HG03565 (cell line): Measurements from ENCODE around the gene ZMIZ2.
"Not testable (repeated sequence)": the region's sequence is repeated elsewhere in the genome, so short reads cannot be mapped to it uniquely, and the experiment has no call there.

Experiments used
- ATAC-seq: cut with Tn5 transposase; IDR thresholded peaks from one replicate; pipeline ENCODE4 v1.9.1; 2021; ENCODE audit warnings: mild to moderate bottlenecking, moderate library complexity; ENCODE audit not compliant: unreplicated experiment

The ZMIZ2 gene

DNA sequence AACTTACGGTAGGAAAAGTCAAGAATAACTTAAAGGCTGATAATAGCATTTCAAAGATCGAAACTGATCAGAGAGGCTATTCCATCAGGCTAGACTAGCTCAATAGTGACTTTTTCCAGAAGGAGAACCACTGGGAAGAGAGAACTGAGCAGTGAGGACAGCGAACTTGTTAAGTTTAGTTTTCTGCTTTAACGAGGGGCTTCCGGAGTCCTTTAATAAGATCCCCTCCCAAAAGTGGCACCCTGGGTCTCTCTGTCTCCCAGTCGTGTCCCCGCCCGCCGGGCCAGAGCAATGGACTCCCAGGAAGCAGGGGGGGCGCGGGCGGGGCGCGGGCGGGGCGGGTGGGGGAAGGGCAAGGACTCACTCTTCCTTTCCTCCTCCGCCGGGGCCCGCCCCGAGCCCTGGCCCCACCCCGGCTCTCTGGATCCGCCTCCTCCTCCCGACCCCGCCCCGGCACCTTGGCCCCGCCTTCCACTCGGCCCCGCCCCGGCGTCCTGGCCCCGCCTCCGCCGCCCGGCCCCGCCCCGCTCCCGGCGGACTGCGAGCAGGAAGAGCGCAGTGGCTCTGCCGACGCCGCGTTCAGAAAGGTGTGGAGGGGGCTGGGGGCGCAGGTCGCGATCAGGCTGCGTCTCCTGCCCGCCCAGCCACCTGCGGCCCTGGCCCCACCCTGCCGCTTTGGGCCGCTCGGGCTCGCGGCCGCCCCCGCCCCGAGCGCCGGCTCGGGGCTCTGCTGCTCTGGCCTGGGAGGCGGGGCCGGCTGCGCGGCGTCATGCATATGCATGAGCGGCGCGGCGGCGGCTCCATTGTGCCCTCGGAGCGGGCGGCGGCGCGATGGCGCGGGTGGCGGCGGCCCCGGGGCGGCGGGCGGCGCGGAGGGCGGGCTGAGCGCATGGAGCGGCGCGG lies at the start of gene ZMIZ2:
ZMIZ2 (plus strand) TSS at position 803 of the 903 bp plus-strand sequence. CDS start 7,403 bp downstream, outside the sequence.
- ATAC-seq: peak; percentile 59

DNA sequence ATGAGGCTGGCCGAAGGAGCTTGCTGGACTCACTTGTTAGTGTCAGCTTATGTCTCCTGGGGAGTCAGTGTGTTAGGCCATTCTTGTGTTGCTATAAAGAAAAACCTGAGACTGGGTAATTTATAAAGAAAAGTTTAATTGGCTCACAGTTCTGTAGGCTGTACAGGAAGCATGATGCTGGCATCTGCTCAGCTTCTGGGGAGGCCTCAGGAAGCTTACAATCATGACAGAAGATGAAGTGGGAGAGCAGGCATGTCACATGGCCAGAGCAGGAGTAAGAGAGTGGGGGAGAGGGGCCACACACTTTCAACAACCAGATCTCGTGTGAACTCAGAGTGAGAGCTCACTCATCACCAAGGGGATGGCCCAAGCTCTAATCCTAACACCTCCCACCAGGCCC lies 49.0 kb upstream of the ZMIZ2 start:
- ATAC-seq: not testable (repeated sequence)

DNA sequence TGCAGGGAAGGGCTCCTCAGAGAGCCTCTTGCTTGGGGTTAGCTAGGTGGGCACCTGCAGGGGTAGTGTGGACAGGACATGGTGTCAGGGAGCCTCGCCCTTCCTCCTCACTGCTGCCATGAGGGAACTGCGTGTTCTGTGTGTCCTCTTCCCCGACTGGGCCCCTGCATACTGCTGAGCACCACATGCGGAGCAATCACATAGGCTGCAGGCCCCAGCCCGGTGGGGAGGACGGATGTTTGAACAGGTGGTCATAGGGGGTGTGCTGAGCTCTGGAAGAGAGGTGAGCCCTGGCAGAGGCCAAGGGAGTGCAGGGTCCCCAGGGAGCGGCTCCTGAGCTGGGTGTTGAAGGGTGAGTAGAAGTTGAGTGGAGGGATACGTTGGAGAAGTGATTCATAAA lies 48.3 kb upstream of the ZMIZ2 start:
- ATAC-seq: no peak

GRCh38 chr7:44703391-44703790 lies 45.3 kb upstream of the ZMIZ2 start:
- not testable (repeated sequence) for ATAC-seq

GRCh38 chr7:44703921-44704320 lies 44.7 kb upstream of the ZMIZ2 start:
- no peak for ATAC-seq

DNA sequence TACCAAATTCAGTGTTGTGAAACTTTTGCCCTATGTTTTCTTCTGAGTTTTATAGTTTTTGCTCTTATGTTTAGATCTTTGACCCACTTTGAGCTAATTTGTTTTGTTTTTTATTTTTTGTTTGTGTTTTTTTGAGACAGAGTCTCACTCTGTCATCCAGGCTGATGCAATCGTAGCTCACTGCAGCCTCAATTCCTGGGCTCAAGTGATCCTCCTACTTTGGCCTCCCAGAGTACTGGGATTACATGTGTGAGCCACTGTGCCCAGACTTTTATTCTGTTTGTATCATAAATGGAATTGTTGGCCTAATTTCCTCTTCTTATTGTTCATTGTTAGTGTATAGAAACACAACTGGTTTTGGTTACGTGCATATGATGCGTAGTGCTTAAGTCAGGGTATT lies 43.2 kb upstream of the ZMIZ2 start:
- ATAC-seq: no peak

- ATAC-seq: no peak
These were observed 41.7 kb upstream of the ZMIZ2 start for GRCh38 chr7:44706788-44707557.

DNA sequence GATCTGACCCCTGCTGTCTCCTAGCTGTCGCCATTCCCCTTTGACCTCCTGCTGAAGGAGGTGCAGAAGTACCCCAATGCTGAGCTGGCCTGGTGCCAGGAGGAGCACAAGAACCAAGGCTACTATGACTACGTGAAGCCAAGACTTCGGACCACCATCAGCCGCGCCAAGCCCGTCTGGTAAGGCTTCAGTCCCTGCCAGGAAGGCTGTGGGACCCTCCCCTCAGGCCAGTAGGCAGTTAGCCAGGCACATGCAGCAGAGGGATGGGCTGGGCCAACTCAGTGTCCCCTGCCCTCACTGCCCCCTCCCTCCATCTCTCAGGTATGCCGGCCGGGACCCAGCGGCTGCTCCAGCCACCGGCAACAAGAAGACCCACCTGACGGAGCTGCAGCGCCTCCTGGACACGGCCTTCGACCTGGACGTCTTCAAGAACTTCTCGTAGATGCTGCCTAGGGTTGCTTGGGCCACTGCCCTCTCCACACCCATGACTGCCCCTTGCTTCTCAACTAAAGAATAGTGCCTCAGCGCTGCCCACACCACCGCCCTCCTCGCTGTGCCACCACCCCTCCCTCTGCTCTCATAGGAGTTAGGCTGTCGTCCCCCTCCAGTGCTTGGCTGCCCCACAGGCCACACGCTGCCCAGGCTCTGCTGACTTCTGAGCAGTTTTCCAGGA lies 41.0 kb upstream of the ZMIZ2 start:
- no peak for ATAC-seq

DNA sequence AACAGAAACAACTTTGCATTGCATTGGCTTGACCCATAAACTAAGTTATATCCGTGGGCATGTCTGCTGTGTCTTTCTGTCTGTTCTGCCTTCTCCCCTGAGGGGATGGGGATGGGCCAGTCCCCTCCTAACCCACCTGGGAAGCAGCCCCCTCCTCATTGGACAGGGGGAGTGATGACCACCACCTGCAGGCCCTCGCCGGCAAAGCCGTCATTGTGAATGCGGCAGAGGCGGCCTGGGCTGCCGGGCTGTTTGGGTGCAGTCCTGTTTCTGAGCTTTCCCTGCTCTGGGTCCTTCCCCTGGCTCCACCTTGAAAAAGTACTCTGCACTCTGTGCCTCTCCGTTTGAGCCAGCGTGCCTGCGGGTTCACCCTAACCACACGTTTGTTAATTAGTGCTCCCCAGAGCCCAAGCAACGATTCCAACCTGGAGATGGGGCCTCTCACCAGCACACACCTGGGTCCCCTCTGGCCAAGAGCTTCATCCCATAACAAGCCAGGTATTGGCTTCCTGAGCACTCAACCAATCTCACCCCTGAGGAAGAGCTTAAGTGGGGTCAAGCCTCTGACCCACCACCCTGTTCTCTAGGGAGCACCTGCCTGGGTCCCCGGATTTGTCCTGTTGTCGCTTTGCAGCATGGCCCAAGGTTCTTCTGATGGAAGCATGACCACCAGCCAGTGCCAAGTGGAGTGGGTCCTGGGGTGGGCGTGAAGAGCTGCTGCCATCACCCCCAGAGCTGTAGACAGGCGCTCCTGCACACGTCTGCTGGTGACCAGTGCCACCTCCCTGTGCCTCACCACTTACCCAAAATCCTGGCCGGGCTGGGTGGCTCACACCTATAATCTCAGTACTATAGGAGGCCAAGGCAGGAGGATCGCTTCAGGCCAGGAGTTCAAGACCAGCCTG lies 39.4 kb upstream of the ZMIZ2 start:
- ATAC-seq: no peak

DNA sequence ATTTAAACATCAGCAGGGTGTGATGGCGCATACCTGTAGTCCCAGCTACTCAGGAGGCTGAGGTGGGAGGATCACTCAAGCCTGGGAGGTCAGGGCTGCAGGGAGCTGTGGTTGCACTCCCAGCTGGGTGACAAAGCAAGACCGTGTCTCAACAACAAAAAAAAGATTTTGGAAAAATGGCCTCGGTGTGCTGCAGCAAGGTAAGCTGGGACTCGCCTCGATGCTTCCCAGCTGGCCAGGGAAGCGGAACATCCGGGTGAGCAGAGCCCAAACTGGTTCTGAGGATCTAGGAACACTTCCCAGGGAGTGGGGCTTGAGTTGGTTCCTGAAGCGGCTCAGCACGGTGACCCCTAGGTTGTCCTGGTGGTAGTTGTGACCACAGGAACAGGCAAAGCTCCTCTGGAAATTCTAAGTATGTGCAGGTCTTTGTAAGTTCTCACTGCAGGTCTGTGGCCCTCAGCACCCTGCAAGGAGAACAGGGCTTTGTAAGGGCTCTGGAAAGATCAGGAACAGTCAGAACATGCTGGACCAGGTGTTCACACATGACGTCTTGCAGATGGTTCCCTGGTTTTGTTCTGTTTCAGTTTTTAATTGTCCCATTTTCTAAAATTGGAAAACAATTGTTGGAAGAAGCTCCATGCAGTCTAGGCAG lies 38.6 kb upstream of the ZMIZ2 start:
- no peak for ATAC-seq

DNA sequence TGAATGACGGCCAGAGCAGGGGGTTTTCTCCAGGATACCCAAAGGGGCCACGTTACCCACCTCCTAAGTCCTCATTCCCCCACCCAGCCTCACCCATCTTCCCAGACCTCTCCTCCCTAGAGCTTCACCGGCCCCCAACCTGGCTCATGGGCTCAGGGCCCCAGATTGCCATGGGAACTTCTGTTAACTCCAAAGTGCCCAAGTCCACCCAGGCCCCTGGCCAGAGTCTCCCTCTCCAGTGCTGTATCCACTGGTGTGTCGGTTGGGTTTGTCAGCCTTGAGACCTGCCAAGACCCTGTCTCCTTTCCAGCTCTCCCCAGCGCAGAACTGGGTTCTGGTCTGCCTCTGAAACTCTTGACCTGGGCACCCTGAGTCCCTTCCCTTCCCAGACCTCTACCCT lies 37.1 kb upstream of the ZMIZ2 start:
- ATAC-seq: no peak

GRCh38 chr7:44712012-44712411 lies 36.6 kb upstream of the ZMIZ2 start:
- ATAC-seq: no peak

GRCh38 chr7:44713141-44713540 lies 35.5 kb upstream of the ZMIZ2 start:
- no peak for ATAC-seq

DNA sequence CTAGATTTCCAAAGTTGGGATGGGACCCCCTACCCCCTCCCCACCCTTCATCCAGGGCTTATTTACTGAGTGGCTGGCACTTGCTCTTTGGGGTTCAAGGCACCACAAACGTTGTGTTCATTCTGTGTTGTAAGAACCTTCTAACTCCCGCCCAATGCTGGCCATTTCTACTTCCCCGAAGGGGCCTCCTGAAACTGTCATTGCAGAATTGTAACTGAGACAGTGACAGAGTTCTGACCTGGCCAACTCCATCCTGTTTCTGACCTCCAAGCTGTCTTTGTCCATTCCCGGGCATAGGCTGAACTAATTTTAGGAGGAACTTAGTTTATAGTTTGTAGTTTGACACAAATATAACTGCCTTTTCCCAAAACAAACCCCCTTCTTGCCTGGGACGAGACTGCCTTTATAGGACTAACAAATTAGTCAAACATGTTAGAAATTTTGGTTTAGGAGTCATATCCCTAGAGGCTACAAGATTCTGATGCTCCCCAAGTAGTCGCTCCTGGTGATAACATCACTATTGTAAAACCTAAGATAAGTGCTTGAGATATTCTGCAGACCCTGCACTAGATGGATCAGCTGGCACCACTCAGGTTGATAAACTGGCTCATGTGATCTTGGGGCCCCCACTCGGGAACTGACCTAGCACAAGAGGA lies 34.8 kb upstream of the ZMIZ2 start:
- no peak for ATAC-seq

GRCh38 chr7:44716205-44716604 lies 32.4 kb upstream of the ZMIZ2 start:
- ATAC-seq: no peak

- ATAC-seq: no peak
These were observed 28.3 kb upstream of the ZMIZ2 start for GRCh38 chr7:44720301-44720700.

DNA sequence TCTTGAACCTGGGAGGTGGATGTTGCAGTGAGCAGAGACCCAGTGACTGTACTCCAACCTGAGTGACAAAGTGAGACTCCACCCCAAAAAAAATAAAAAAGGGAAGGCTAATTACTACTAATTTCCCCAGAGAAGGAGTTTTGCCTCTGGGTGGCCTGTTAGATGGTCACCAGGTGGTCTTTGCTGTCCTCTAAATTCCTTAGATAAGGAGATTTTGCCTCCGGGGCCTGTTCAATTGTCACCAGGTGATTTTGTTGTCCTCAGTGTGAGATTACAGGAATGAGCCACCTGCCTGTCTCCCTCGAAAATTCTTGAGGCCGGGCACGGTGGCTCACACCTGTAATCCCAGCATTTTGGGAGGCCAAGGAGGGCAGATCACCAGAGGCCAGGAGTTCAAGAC lies 24.4 kb upstream of the ZMIZ2 start:
- ATAC-seq: no peak

- not testable (repeated sequence) for ATAC-seq
These were observed 22.4 kb upstream of the ZMIZ2 start for GRCh38 chr7:44726250-44726649.

DNA sequence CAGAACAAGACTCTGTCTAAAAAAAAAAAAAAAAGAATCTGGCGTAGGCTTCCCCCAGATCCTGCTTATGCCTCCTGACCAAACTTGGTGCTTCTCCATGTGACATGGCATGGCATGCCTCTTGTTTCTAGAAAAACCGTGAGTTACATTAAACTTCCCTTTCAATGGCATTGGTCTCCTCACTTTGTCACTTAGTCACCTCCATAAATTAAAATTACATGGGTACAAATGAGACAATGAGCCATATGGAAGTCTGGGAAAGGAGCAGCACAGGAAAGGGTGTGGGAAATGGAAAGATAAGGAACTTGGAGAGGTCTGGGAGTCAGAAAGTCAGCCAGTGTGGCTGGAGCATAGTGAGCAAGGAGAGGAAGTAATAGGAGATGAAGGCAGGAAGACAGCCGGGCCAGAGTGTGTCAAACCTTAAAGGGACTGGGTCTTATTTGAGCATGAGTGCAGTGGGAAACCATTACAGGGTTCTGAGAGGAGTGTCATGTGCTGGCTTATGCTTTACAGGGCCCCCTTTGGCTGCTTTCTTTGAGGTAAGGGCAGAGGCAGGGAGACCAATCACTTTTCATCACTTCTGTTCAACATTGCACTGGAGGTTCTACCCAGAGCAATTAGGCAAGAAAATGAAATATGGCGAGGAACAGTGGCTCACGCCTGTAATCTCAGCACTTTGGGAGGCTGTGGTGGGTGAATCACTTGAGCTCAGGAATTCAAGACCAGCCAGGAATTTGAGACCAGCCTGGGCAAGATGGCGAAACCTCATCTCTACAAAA lies 21.3 kb upstream of the ZMIZ2 start:
- ATAC-seq: no peak
